ENCODE data around the gene CCDC3. TPM values are rescaled to one million over a fixed set of nuclear protein-coding genes. Genes with fewer than 3 reads are reported as not detected.

Gene CCDC3
- total and polyA plus RNA-seq, 4 donors, result 2.2 to 12.3 (median 6.6) TPM

- no peak for TF ChIP-seq NR2F2 (IDR thresholded peaks at IDR 0.05)
- TF ChIP-seq REST (IDR thresholded peaks at IDR 0.05), result no peak
- TF ChIP-seq HNF4G (IDR thresholded peaks at IDR 0.05), result no peak
Measured at GRCh38 chr10:12981570-12981969, 19.9 kb downstream of the CCDC3 start (continued).

- no peak for TF ChIP-seq RAD21 (IDR thresholded peaks at IDR 0.05)
- TF ChIP-seq FOXA2 (IDR thresholded peaks at IDR 0.05), result no peak
- TF ChIP-seq CTCF (IDR thresholded peaks at IDR 0.05; ENCODE audit: low read depth, low read length, missing input control), result no peak
- TF ChIP-seq HNF4A (conservative IDR thresholded peaks at IDR 0.05), result no peak
- TF ChIP-seq NR2F2 (IDR thresholded peaks at IDR 0.05), result no peak
- no peak for TF ChIP-seq ATF3 (IDR thresholded peaks at IDR 0.05)
- TF ChIP-seq JUND (IDR thresholded peaks at IDR 0.05), result no peak
- no peak for TF ChIP-seq RXRA (IDR thresholded peaks at IDR 0.05)
- TF ChIP-seq EGR1 (IDR thresholded peaks at IDR 0.05; ENCODE audit: low read depth in 2 of 2), result no peak
- H3K27ac ChIP-seq (ENCODE audit: low read depth in 1 of 2, low read length in 2 of 2), result no peak overlapping the region
- H3K9ac ChIP-seq (ENCODE audit: low read depth in 1 of 2, low read length in 2 of 2), result no peak overlapping the region
- no peak overlapping the region for H3K4me3 ChIP-seq (ENCODE audit: low read depth in 1 of 3, low read length in 3 of 3)
- no peak for DNase-seq (ENCODE audit: low spot score)
- H3K9me3 ChIP-seq (ENCODE audit: control insufficient read depth in 4 of 4, low read length in 3 of 4), result peaks cover 0 to 6% (median 1%) of the 10 kb centered on the region in 4 donors
- H3K4me1 ChIP-seq (ENCODE audit: control insufficient read depth in 4 of 4, insufficient read depth in 4 of 4, low read length in 3 of 4), result no peaks in the 10 kb centered on the region
- WGBS, result 80% methylated on average over 6 of the region's 6 CpGs
- H3K27me3 ChIP-seq (ENCODE audit: control insufficient read depth in 4 of 4, insufficient read depth in 4 of 4, low read length in 3 of 4), result no peaks in the 10 kb centered on the region
- H3K36me3 ChIP-seq (ENCODE audit: control insufficient read depth in 4 of 4, insufficient read depth in 3 of 4, low read depth in 1 of 4, low read length in 3 of 4), result no peaks in the 10 kb centered on the region
Measured at GRCh38 chr10:12980713-12981306, 20.7 kb downstream of the CCDC3 start.

GRCh38 chr10:12980102-12980661, 21.3 kb downstream of the CCDC3 start:
- Histone ChIP-seq H3K9me3 (ENCODE audit: control insufficient read depth in 4 of 4, low read length in 3 of 4) (peaks cover 0 to 6% (median 1%) of the 10 kb centered on the region in 4 donors), H3K27ac (ENCODE audit: low read depth in 1 of 2, low read length in 2 of 2) (no peak overlapping the region), H3K4me3 (ENCODE audit: low read depth in 1 of 3, low read length in 3 of 3) (no peak overlapping the region), H3K9ac (ENCODE audit: low read depth in 1 of 2, low read length in 2 of 2) (no peak overlapping the region), H3K27me3 (ENCODE audit: control insufficient read depth in 4 of 4, insufficient read depth in 4 of 4, low read length in 3 of 4) (no peaks in the 10 kb centered on the region), H3K4me1 (ENCODE audit: control insufficient read depth in 4 of 4, insufficient read depth in 4 of 4, low read length in 3 of 4) (no peaks in the 10 kb centered on the region), H3K36me3 (ENCODE audit: control insufficient read depth in 4 of 4, insufficient read depth in 3 of 4, low read depth in 1 of 4, low read length in 3 of 4) (no peaks in the 10 kb centered on the region)
- TF ChIP-seq JUND (IDR thresholded peaks at IDR 0.05) (no peak), SP1 (IDR thresholded peaks at IDR 0.05) (no peak), ATF3 (IDR thresholded peaks at IDR 0.05) (no peak), NR2F2 (IDR thresholded peaks at IDR 0.05) (no peak), REST (IDR thresholded peaks at IDR 0.05) (no peak), HNF4A (conservative IDR thresholded peaks at IDR 0.05) (no peak), CTCF (IDR thresholded peaks at IDR 0.05; ENCODE audit: low read depth, low read length, missing input control) (no peak)
- DNase-seq (ENCODE audit: low spot score), result no peak
- 46% methylated on average over 7 of the region's 7 CpGs for WGBS

All from liver (tissue), 9 donors.